GM21576 (cell line): ENCODE measurements around the gene CLEC2D.
"Not testable (repeated sequence)": the region's sequence is repeated elsewhere in the genome, so short reads cannot be mapped to it uniquely, and the experiment has no call there.

ENCODE experiments used
- ATAC-seq: cut with Tn5 transposase; IDR thresholded peaks from one replicate; pipeline ENCODE4 v1.9.1; 2021; ENCODE audit warnings: mild to moderate bottlenecking, moderate library complexity; ENCODE audit not compliant: unreplicated experiment

The CLEC2D gene

DNA sequence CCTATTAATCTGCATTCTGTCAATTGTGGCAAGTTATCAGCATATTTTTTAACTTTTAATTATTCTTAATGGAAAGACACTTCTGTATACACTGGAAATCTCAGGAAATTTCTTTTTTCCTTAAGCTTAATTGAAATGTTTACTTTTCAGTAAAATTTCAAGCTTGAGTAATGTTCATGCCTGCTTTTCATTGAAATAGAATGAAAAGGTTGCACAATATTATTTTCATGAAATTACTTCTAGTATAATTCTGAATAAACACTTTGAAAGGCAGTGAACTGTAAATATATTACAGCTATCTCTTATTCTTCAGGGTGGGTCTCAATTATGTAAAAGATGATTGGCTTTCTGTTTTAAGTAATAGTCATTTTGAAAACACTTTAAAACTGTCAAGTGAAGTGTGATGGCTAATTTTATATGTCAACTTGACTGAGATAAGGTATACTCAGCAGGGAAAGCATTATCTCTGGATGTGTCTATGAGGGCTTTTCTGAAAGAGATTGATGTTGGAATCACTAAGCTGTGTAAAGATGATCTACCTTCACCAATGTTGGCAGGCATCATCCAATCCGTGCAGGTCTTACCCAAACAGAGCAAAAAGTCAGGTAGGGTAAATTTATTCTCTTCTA, 29.9 kb downstream of the CLEC2D start:
- ATAC-seq: no peak

DNA sequence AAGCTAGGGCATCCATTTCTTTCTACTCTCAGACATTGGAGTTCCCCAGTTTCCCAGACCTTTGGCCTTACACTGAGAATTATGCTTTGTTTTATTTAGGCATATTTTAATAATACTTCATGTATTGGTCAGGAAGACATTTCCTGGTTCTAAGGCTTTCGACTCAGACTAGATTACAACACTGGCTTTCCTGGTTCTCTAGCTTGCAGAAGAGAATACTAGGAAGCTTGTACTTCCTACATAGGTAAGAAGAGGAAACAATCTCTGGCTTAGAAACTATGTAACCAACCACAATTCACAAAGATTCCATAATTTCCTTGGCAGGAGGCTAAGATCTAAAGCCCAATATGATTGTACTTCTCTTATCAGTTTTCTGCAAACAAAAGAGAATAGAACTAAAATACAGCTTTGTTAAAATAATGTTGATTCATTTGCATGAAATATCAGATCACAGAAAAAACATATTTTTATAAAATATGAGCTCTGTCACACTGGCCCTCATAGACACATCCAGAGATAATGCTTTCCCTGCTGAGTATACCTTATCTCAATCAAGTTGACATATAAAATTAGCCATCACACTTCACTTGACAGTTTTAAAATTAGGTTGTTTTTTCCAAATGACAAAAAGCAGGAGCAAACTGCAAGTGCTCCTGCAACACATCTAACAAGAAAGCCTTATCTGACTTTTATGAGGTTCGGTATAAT, 30.5 kb downstream of the CLEC2D start:
- ATAC-seq: no peak

GRCh38 chr12:9700606-9700956, 31.1 kb downstream of the CLEC2D start:
- ATAC-seq: no peak

GRCh38 chr12:9701380-9702154, 32.1 kb downstream of the CLEC2D start:
- no peak for ATAC-seq

DNA sequence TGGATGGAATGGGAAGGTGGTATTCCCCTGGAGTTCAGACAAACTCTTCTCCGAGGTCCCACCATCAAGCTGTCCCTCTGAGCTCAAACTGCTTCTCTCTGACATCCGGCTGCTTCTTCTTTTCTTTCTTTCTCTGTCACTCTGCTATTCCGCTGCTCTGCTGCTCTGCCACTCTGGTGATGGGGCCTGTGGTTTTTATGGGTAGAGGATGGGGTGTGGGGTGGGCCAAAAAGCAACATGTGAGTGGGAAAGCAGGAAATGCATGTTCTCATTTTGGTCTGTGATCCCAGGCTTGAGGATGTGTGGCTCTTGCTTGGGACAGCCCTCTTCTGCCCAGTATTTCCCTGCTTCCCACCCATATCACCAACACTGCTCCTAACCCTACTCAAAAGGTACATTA, 32.7 kb downstream of the CLEC2D start:
- no peak for ATAC-seq

DNA sequence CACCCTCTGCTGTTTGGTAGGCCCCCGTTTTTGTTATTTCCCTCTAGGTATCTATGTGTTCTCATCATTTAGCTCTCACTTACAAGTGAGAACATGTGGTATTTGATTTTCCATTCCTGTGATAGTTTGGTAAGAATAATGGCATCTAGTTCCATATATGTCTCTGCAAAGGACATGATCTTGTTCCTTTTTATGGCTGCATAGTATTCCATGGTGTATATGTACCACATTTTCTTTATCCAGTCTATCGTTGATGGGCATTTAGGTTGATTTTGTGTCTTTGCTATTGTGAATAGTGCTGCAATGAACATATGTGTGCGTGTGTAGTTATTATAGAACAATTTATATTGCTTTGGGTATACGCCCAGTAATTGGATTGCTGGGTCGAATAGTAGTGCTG, 35.0 kb downstream of the CLEC2D start:
- not testable (repeated sequence) for ATAC-seq

DNA sequence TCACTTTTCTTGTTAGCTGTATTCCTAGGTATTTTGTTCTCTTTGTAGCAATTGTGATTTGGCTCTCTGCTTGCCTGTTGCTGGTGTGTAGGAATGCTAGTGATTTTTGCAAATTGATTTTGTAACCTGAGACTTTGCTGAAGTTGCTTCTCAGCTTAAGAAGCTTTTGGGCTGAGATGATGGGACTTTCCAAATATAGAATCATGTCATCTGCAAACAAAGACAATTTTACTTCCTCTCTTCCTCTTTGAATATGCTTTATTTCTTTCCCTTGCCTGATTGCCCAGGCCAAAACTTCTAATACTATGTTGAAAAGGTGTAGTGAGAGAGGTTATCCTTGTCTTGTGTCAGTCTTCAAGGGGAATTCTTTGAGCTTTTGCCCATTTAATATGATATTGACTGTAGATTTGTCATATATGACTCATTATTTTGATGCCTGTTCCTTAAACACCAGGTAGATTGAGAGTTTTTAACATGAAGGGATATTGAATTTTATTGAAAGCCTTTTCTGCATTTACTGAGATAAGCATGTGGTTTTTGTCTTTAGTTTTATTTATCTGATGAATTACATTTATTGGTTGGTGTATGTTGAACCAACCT, 36.7 kb downstream of the CLEC2D start:
- no peak for ATAC-seq

DNA sequence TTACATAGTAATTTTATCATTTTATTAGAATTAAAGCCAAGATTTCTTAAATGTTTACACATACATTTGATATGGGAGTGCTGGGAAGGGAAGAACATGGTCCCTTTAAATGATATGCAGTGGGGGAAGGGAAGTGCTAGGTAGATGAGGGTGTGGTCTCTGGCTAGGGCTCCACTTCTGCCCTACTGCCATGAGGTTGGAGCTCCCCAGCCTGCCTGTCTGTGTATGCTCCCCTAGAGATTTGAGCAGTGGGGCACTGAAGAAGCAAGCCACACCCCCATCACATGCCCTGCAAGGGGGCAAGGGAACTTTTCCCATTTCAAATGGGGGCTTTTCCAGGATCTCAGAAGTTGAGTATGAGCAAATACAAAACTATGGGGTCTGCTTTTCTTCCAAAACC, 37.8 kb downstream of the CLEC2D start:
- no peak for ATAC-seq

DNA sequence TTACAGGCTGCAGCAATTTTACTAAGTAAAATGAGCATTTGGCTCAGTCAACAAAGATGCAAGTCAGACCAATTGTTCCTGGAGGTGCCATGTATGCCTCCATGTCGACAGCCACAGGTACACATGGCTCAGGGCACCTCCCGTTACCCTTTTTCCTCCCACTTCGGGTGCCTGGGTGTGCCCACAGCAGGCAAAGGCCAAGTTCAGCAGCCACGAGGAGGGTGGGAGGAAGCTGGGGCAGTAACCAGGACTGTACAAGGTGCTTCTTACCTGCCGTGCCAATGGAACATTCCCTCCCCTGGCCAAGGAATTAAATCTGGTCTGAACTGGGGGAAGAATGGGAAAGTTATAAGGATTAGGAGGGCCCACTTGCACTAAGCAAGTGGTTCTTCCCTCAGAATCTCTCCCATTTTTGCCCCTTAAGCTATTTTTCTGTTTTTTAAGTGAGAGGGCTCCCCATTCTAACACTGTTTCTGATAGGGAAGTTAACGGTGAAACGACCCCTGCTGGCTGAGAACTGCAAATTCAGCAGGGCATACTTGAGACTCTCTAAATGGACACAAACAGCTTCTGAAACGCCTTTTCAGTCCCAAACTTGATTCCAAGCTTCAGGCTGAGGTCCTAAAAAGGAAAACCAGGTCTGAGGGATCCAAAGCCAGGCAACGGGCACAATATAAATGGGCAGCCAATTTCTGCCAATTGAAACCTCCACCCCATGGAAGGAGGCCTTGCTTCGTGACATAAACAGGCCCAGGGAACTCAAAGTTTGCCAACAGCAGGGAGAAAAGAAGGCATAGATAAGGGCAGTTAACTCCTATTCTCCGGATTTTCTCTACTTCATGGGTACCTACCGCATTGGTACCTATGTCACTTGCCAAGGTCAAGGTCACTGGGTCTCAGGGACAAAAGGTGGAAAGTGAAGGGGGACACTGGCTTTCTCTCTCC, 38.6 kb downstream of the CLEC2D start:
- ATAC-seq: no peak

DNA sequence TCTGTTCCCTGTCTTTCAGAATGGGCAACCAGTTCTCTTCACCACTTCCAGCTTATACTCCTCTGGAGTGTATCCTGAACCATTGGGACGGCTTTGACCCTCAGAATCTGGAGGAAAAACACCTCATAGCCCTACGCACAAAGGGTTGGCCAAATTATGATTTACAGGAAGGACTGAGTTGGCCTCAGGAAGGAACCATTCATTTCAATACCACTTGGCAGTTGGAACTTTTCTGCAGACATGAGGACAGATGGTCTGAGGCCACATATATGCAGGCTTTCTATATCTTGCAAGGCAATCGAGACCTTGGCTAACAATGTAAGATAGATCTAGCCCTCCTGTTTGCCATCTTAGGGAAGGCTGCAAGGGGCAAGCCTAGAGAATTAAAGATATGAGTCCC, 39.3 kb downstream of the CLEC2D start:
- ATAC-seq: no peak

GRCh38 chr12:9710584-9711375, 41.3 kb downstream of the CLEC2D start:
- no peak for ATAC-seq

DNA sequence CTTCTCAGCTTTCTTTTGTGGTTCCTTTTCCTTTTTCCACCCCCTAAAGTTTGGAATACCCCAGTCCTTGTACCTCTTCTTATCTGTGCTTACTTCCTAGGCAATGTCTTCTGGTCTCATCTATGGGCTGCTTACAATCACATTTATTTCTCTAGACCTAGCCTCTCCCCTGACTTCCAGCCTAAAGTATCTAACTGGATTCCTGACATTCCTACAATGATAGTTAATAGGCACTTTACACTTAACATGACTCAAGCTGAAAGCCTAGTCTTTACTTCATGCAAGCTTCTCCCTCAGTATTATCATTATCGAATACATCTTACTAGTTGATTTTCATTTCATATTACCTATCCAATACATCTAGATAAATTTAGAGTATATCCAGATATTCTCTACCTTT, 42.2 kb downstream of the CLEC2D start:
- ATAC-seq: no peak

- peak; percentile 61 for ATAC-seq
Observed at GRCh38 chr12:9713032-9713558, 43.6 kb downstream of the CLEC2D start.

DNA sequence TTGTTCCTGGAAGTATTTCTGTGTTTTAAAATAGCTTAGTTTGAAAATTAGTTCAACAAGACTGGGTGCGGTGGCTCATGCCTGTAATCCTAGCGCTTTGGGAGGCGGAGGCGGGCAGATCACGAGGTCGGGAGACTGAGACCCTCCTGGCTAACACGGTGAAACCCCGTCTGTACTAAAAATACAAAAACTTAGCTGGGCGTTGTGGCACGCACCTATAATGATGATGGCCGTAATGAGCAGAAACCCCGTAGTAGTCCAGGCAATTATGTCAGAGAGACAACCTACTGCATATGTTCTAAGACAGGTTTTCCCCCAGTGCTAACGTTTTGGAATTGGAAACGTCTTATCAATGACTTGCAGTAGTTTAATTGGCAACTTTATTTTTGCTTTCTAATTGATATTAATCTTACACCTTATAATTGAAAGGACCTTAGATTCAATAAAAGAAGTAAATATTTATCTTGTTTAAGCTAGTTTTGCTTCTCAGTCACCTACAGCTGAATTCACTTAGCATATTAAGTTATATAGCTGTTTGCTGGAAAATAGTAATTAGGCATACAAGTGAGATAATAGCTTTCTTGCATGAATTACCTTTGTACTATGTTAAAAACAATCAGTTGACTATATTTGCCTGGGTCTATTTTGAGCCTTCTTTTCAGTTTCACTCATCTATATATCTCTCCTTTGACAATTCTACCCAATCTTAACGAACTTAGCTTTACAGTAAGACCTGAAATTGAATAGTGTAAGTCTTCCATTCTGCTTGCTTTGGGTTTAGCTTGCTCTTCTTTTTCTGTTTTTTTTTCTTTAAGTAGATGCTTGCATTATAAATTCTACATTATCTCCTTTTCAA, 47.8 kb downstream of the CLEC2D start:
- no peak for ATAC-seq

- ATAC-seq: no peak
Observed at GRCh38 chr12:9718968-9719367, 49.5 kb downstream of the CLEC2D start.

DNA sequence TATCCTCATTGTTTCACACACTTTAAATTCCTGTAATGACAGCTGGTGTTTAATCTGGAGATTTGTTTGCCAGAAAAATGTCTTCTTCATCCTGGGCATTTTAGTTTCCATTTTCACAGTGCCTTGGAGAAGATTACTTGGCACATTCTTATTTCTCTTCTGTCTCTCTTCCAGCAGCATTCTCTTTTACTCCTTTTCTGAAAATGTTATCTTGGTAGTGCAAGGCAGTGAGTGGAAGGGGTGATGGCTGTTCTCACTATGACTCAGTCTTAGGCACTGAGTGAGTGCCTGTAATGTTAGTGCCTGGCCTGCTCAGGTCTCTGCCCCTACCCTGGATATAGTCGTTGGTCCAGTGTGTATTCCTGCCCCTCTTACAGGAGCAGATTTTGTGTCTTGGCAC, 50.3 kb downstream of the CLEC2D start:
- ATAC-seq: no peak

DNA sequence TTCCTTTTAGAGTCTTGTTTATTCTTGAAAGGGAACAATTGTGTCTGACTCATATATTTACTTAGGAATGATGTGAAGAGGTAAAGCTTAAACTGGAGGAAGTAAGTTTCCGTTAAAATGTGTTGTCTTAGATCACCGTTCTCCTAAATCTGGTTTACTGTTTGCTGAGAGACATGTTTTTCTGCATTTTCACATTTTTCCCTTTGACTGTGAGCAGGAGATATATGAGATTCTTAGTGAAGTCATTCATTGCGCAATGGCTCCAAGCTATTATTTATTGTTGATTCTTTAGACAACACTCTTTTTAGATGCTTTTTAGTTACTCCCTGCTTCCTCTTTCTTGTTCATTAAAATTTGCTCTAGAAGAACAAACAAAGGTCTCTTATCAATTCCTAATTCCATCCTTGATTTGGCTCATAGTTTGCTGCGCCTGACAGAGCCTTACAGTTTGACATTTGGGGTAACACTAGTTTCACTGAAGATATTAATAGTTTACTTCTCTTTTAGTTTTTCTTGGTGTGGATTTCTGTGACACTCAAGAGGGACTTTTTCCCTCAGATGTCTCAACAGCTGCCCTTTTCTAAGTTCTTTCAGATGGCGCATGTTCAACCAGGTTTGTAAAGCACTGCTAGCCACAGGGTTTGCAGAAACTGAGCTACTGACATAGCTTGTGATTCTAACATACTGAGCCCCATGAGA, 52.0 kb downstream of the CLEC2D start:
- ATAC-seq: peak; percentile 62

- ATAC-seq: no peak
Observed at GRCh38 chr12:9724023-9724422, 54.5 kb downstream of the CLEC2D start.
